NT2/D1 (cell line): ENCODE measurements around the gene TSPYL4.

Experiments
- DNase-seq: peaks from one replicate; pipeline ENCODE4 v3.0.0-alpha.2; 2011; ENCODE audit warnings: low read depth, low spot score
- H3K27me3 ChIP-seq: 2 replicates; pipeline ENCODE4 v1.6.0; 2011; ENCODE audit warnings: mild to moderate bottlenecking; ENCODE audit not compliant: insufficient read length, insufficient read depth
- H3K36me3 ChIP-seq: 2 replicates; pipeline ENCODE4 v1.6.1; 2011; ENCODE audit warnings: mild to moderate bottlenecking, low read length, mixed read lengths; ENCODE audit not compliant: insufficient read depth, insufficient read length
- H3K4me1 ChIP-seq: 2 replicates; pipeline ENCODE4 v1.5.1; 2011; ENCODE audit not compliant: insufficient read depth, insufficient read length
- H3K4me3 ChIP-seq: 2 replicates; pipeline ENCODE4 v1.5.1; 2011; ENCODE audit warnings: low read depth; ENCODE audit not compliant: insufficient read length
- H3K9ac ChIP-seq: 2 replicates; pipeline ENCODE4 v1.6.0; 2011; ENCODE audit warnings: low read depth; ENCODE audit not compliant: insufficient read length
- H3K9me3 ChIP-seq: 2 replicates; pipeline ENCODE4 v1.5.1; 2011; ENCODE audit warnings: mild to moderate bottlenecking, low read length; ENCODE audit not compliant: insufficient read depth
- SUZ12 ChIP-seq: IDR thresholded peaks from 2 replicates; pipeline ENCODE4 v1.6.1; 2011; ENCODE audit not compliant: insufficient read length, insufficient read depth; ENCODE audit errors: extremely low read depth
- YY1 ChIP-seq: IDR thresholded peaks from 2 replicates; pipeline ENCODE4 v1.6.1; 2011; ENCODE audit not compliant: insufficient read length, insufficient read depth
- ZNF274 ChIP-seq: IDR thresholded peaks from 2 replicates; pipeline ENCODE4 v1.6.1; 2011; ENCODE audit warnings: mild to moderate bottlenecking, low read depth, low read length

Gene TSPYL4

GRCh38 chr6:116280161-116280932, 26.5 kb upstream of the TSPYL4 start:
- Histone ChIP-seq H3K36me3 (peaks cover 17% of the 10 kb centered on the region), H3K9ac (peak overlapping the region; percentile 57), H3K9me3 (no peaks in the 10 kb centered on the region), H3K4me1 (no peaks in the 10 kb centered on the region), H3K27me3 (no peaks in the 10 kb centered on the region), H3K4me3 (peak overlapping the region; percentile 90)
- TF ChIP-seq YY1 (no peak), ZNF274 (no peak), SUZ12 (no peak)
- no peak for DNase-seq

DNA sequence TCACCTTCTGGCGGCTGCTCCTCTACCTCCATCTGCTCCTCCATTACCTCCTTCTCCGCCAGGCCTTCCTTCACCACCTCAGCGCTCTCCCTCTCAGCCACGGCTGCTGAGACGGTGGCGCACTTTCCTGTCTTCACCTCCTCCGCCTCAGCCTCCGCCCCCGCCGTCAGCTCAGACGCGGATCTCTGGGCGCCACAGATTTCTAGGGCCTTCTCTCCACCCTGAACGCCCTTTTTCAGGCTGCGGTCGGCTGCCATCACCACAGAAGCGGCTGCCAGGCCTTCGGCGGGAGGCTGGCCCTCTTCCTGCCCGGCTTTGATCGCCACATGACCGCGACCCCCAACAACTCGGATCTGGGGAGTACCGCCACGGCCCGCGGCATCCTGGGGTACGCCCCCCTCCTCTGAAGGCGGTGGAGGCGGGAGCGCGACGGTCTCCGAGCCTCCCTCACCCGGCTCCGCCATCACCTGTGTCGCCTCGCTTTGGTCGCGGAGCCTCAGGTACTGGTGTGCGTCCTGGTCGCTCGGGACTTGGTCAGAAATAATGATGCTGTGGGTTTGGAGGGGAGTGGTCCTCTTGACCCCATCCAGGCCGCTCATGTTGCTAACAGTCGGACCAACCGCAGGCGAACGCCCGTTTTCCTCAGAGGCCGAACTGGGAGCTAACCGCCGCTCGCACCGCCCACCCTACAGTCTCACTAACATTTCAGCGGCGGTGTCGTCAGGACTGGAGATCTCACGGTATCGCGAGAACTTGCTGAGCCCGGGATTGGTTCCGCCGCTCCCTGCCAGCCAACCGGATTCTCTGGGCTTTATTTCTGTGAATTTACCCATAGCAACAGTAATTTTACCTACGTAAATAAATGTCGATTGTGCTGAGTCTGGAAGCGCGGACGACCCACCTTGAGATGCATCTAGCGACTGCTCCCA, 25.6 kb upstream of the TSPYL4 start, which contains the start of gene TSPYL1:
Gene TSPYL1, minus strand, starts transcription at position 699 of the 929 bp plus-strand sequence. Its CDS starts 100 bp downstream, at position 599.
- Histone ChIP-seq H3K9me3 (no peaks in the 10 kb centered on the region), H3K9ac (peak within 1 kb of the TSS; percentile 94), H3K4me1 (no peaks in the 10 kb centered on the region), H3K27me3 (no peaks in the 10 kb centered on the region), H3K4me3 (peak within 1 kb of the TSS; percentile 90), H3K36me3 (peaks cover 17% of the 10 kb centered on the region)
- DNase-seq: peak; percentile 77
- TF ChIP-seq YY1: no peak
- no peak for TF ChIP-seq SUZ12
- no peak for TF ChIP-seq ZNF274

- TF ChIP-seq YY1 (no peak), SUZ12 (no peak), ZNF274 (no peak)
- DNase-seq: no peak
- Histone ChIP-seq H3K9me3 (no peaks in the 10 kb centered on the region), H3K9ac (peak overlapping the region; percentile 94), H3K4me3 (peak overlapping the region; percentile 90), H3K4me1 (no peaks in the 10 kb centered on the region), H3K36me3 (peaks cover 20% of the 10 kb centered on the region), H3K27me3 (no peaks in the 10 kb centered on the region)
Observed at GRCh38 chr6:116278854-116279231, 25.0 kb upstream of the TSPYL4 start.

DNA sequence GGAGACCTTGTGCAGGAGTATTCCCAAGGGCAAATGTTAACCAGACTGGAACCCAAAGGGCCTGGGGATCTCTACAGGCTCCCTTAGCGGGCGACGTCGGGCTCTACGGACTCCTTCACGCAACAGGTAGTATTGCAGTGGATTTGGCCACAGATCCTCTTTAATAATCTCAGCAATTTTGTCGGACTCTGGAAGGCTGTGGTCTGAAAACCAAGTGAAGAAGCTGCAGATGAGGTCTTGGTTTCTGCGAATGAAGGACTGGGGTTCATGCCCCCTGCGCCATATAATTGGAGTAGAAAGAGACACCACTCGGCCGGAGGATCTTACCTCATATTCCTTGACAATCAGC, 24.6 kb upstream of the TSPYL4 start:
- Histone ChIP-seq H3K4me1 (no peaks in the 10 kb centered on the region), H3K36me3 (peaks cover 21% of the 10 kb centered on the region), H3K9me3 (no peaks in the 10 kb centered on the region), H3K27me3 (no peaks in the 10 kb centered on the region), H3K4me3 (peak overlapping the region; percentile 90), H3K9ac (no peak overlapping the region)
- DNase-seq: no peak
- TF ChIP-seq ZNF274: no peak
- TF ChIP-seq YY1: no peak

DNA sequence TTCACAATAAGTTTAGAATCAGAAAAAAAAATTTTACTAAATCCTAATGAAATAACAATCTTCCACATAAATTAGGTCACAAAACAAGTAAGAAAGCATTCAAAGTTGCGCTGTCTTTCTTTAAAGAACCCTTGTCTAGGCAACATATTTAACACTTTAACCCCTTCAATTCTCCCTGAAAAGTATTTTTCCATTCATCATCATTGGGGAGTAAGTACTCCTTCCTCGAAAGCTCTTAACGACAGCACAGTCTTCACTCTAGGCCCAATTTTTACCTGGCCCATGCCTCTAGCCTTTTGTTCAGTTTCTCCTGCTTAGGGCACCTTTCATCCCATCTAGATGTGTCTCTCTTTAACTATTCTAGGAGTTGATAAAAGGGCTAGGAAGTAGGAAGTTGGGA, 23.2 kb upstream of the TSPYL4 start:
- H3K4me3 ChIP-seq: peak overlapping the region; percentile 34
- no peaks in the 10 kb centered on the region for H3K9me3 ChIP-seq
- H3K27me3 ChIP-seq: no peaks in the 10 kb centered on the region
- TF ChIP-seq SUZ12 (no peak), YY1 (no peak)
- no peak for DNase-seq
- peak overlapping the region; percentile 42 for H3K9ac ChIP-seq
- no peaks in the 10 kb centered on the region for H3K4me1 ChIP-seq
- H3K36me3 ChIP-seq: peaks cover 26% of the 10 kb centered on the region

GRCh38 chr6:116271149-116271708, 17.4 kb upstream of the TSPYL4 start:
- TF ChIP-seq SUZ12: no peak
- no peak for TF ChIP-seq YY1
- TF ChIP-seq ZNF274: no peak
- no peak for DNase-seq
- Histone ChIP-seq H3K4me1 (peaks cover 1% of the 10 kb centered on the region), H3K9ac (no peak overlapping the region), H3K36me3 (peaks cover 13% of the 10 kb centered on the region), H3K9me3 (no peaks in the 10 kb centered on the region), H3K4me3 (no peak overlapping the region), H3K27me3 (no peaks in the 10 kb centered on the region)

- Histone ChIP-seq H3K9ac (no peak overlapping the region), H3K4me1 (peaks cover 1% of the 10 kb centered on the region), H3K4me3 (no peak overlapping the region), H3K9me3 (no peaks in the 10 kb centered on the region), H3K27me3 (no peaks in the 10 kb centered on the region), H3K36me3 (peaks cover 22% of the 10 kb centered on the region)
- DNase-seq: no peak
- TF ChIP-seq ZNF274: no peak
- TF ChIP-seq YY1: no peak
- TF ChIP-seq SUZ12: no peak
Observed at GRCh38 chr6:116268589-116269293, 14.9 kb upstream of the TSPYL4 start.
